ENCODE measurements around the gene MAP3K9. TPM values are rescaled to one million over a fixed set of nuclear protein-coding genes. Genes with fewer than 3 reads are reported as not detected.

MAP3K9 gene
- total and polyA plus RNA-seq, 10 donors = 0.42 to 8.0 (median 3.7) TPM

DNA sequence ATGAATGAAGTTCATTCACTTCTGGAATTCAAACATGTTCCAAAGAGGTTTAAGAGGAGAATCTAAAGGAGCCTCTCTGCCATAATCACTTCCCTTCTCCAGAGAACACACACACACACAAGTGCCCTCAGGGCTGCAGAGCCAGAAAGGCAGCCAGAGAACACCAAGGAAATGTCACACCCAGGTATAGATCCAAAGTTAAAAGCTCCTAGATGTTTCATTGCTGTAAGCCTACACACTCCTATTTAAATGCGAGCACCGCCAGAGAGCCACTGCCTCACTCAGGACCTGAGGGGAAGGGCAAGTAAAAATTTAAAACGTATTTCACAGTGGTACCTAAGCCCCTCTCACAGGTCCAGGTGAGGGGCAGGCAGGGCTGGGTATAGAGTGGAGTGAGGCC lies 85.2 kb downstream of the MAP3K9 start:
- H3K27ac ChIP-seq = no peak overlapping the region
- no peak for TF ChIP-seq POLR2A (IDR thresholded peaks at IDR 0.05)
- no peak for TF ChIP-seq POLR2AphosphoS5 (IDR thresholded peaks at IDR 0.05)
- no peak for TF ChIP-seq CTCF (IDR thresholded peaks at IDR 0.05 in 8 of 11, conservative IDR thresholded peaks at IDR 0.05 in 3 of 11)
- H3K4me1 ChIP-seq = no peaks in the 10 kb centered on the region
- no peaks in the 10 kb centered on the region for H3K9me3 ChIP-seq
- DNase-seq = no peak
- H3K4me3 ChIP-seq = no peak overlapping the region
- WGBS, 5 donors = 76 to 86% (median 81%) methylated on average over 3 of the region's 3 CpGs
- peaks cover 0 to 2% (median 0%) of the 10 kb centered on the region in 6 donors for H3K36me3 ChIP-seq
- intact Hi-C loops (cut with DNase I; ENCODE audit: low total_unique reads) = no loop called here
- H3K27me3 ChIP-seq (replicated peaks in 1 of 7) = no peaks in the 10 kb centered on the region

GRCh38 chr14:70723276-70723675 lies 86.0 kb downstream of the MAP3K9 start:
- no peaks in the 10 kb centered on the region for H3K4me1 ChIP-seq
- no peaks in the 10 kb centered on the region for H3K27me3 ChIP-seq (replicated peaks in 1 of 7)
- H3K9me3 ChIP-seq = no peaks in the 10 kb centered on the region
- no peak overlapping the region for H3K4me3 ChIP-seq
- WGBS, 5 donors = 87 to 93% (median 89%) methylated on average over 5 of the region's 5 CpGs
- no peak overlapping the region for H3K27ac ChIP-seq
- intact Hi-C loops (cut with DNase I; ENCODE audit: low total_unique reads) = no loop called here
- TF ChIP-seq POLR2AphosphoS5 (IDR thresholded peaks at IDR 0.05) (no peak), CTCF (IDR thresholded peaks at IDR 0.05 in 8 of 11, conservative IDR thresholded peaks at IDR 0.05 in 3 of 11) (no peak), POLR2A (IDR thresholded peaks at IDR 0.05) (no peak)
- no peaks in the 10 kb centered on the region for H3K36me3 ChIP-seq
- no peak for DNase-seq

GRCh38 chr14:70722418-70722817 lies 86.9 kb downstream of the MAP3K9 start:
- DNase-seq = no peak
- H3K4me1 ChIP-seq = no peaks in the 10 kb centered on the region
- WGBS, 5 donors = 74 to 87% (median 85%) methylated on average over 3 of the region's 3 CpGs
- H3K27me3 ChIP-seq (replicated peaks in 1 of 7) = no peaks in the 10 kb centered on the region
- TF ChIP-seq CTCF (IDR thresholded peaks at IDR 0.05 in 8 of 11, conservative IDR thresholded peaks at IDR 0.05 in 3 of 11) = no peak
- no peak for TF ChIP-seq POLR2AphosphoS5 (IDR thresholded peaks at IDR 0.05)
- TF ChIP-seq POLR2A (IDR thresholded peaks at IDR 0.05) = no peak
- no peaks in the 10 kb centered on the region for H3K9me3 ChIP-seq
- intact Hi-C loops (cut with DNase I; ENCODE audit: low total_unique reads) = no loop called here
- no peak overlapping the region for H3K27ac ChIP-seq
- no peaks in the 10 kb centered on the region for H3K36me3 ChIP-seq
- H3K4me3 ChIP-seq = no peak overlapping the region

DNA sequence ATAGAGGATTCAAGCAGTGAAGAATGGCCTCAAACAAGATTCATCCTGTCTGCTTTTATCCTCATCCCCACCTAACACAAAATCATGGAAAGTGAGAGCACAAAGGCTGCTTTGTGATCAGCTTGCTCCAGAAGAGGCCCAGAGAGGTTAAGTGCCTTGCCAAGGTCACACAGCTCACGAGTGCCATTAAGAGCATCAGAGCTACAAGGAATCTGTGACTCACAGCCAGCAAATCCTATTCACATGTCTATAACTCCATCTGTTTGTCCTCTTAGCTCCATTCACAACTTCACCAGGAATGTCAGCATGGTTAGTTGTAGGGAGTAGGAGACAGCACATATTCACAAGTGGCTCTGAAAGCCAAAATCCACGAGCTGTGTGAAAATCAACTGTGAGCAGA lies 87.8 kb downstream of the MAP3K9 start:
- TF ChIP-seq CTCF (IDR thresholded peaks at IDR 0.05 in 8 of 11, conservative IDR thresholded peaks at IDR 0.05 in 3 of 11) = no peak
- TF ChIP-seq POLR2AphosphoS5 (IDR thresholded peaks at IDR 0.05) = no peak
- TF ChIP-seq POLR2A (IDR thresholded peaks at IDR 0.05) = no peak
- WGBS, 5 donors = 65 to 78% (median 73%) methylated on average over 2 of the region's 2 CpGs
- Histone ChIP-seq H3K4me3 (no peak overlapping the region), H3K27me3 (replicated peaks in 1 of 7) (no peaks in the 10 kb centered on the region), H3K27ac (no peak overlapping the region), H3K4me1 (no peaks in the 10 kb centered on the region), H3K9me3 (no peaks in the 10 kb centered on the region), H3K36me3 (no peaks in the 10 kb centered on the region)
- DNase-seq = no peak
- intact Hi-C loops (cut with DNase I; ENCODE audit: low total_unique reads) = no loop called here
